SKM-1 treated with dmso at 0.1 percent for 144 hours (cell line): ENCODE results near the gene LMTK3.
A peak's percentile ranks its signal among the peaks of the same experiment; 100 is the strongest.

ENCODE experiments used
- DNase-seq: peaks from one replicate; lab custom pipeline; 2025; ENCODE audit not compliant: unreplicated experiment; lab: John Stamatoyannopoulos, UW

The LMTK3 gene

GRCh38 chr19:48511800-48512503, at the start of gene LMTK3:
Gene LMTK3, minus strand, starts transcription at chr19:48511835. Its CDS starts 259 bp downstream, at chr19:48511576.
- DNase-seq, result no peak

- no peak for DNase-seq
Observed at GRCh38 chr19:48561412-48561811, 49.8 kb upstream of the LMTK3 start.

- DNase-seq, result no peak
Observed at GRCh38 chr19:48560095-48560530, 48.5 kb upstream of the LMTK3 start.

- DNase-seq, result no peak
Observed at GRCh38 chr19:48558018-48558684, 46.5 kb upstream of the LMTK3 start.

- no peak for DNase-seq
Observed at GRCh38 chr19:48556825-48557224, 45.2 kb upstream of the LMTK3 start.

GRCh38 chr19:48556163-48556562, 44.5 kb upstream of the LMTK3 start:
- DNase-seq, result no peak

GRCh38 chr19:48554385-48555091, 42.9 kb upstream of the LMTK3 start:
- DNase-seq, result no peak

- DNase-seq, result peak; percentile 11
Observed at GRCh38 chr19:48553676-48554384, 42.2 kb upstream of the LMTK3 start.

GRCh38 chr19:48552406-48553322, 41.0 kb upstream of the LMTK3 start:
- no peak for DNase-seq

- no peak for DNase-seq
Observed at GRCh38 chr19:48551437-48552302, 40.0 kb upstream of the LMTK3 start, which contains the start of gene SULT2B1. Gene SULT2B1, plus strand, starts transcription at chr19:48552172. Its CDS starts 81 bp downstream, at chr19:48552253.

GRCh38 chr19:48549380-48549779, 37.7 kb upstream of the LMTK3 start:
- no peak for DNase-seq

GRCh38 chr19:48548253-48548911, 36.7 kb upstream of the LMTK3 start:
- DNase-seq, result no peak

- no peak for DNase-seq
Observed at GRCh38 chr19:48547722-48548121, 36.1 kb upstream of the LMTK3 start.

- DNase-seq, result no peak
Observed at GRCh38 chr19:48544856-48545750, 33.5 kb upstream of the LMTK3 start.

- DNase-seq, result no peak
Observed at GRCh38 chr19:48543121-48543710, 31.6 kb upstream of the LMTK3 start.

- no peak for DNase-seq
Observed at GRCh38 chr19:48541813-48542212, 30.2 kb upstream of the LMTK3 start.

GRCh38 chr19:48540110-48540509, 28.5 kb upstream of the LMTK3 start:
- no peak for DNase-seq
